Measurements from ENCODE around the gene KRT86. TPM values are rescaled to one million over a fixed set of nuclear protein-coding genes. Genes with fewer than 3 reads are reported as not detected.
"Not testable (repeated sequence)": the region's sequence is repeated elsewhere in the genome, so short reads cannot be mapped to it uniquely, and the experiment has no call there.

The KRT86 gene
- total RNA-seq, 1 donor from 2014 or later, result 0.52 TPM

DNA sequence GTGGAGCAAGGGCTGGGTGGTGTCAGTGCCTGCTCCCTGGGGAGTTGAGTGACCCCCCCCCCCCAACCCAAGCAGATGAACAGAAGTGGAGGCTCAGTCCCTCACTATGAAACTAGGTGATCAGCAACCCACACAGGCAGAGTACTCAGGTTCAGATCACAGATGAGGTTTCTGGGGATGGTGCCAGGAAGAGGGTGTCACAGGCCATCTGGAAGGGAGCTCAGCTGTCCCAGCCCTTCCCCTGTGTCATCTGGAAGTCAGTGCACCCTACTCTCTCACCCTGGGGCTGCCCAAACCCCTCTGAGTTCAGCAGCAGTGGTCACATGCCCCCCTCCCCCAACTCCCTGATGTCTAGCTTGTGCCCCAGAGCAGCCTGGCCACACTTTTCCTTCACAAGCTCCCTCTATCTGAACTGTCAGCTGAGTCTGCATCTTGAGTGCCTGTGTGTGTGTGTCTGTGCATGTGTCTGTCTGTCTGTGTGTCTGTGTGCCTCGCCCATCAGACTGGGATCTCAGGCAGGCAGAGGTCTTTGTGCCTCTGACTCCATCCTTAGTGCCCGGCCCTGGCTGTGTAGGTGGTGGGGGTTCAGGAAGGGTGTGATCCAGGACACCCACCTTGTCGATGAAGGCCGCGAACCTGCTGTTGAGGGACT lies 16.2 kb downstream of the KRT86 start:
- not testable (repeated sequence) for H3K4me3 ChIP-seq (ENCODE audit: low read length in 3 of 3); H3K9ac ChIP-seq (ENCODE audit: low read depth in 1 of 3, low read length in 3 of 3); H3K36me3 ChIP-seq (ENCODE audit: control insufficient read depth in 3 of 3, insufficient read depth in 3 of 3, low read length in 3 of 3); H3K4me1 ChIP-seq (ENCODE audit: control insufficient read depth in 3 of 3, insufficient read depth in 3 of 3, low read length in 3 of 3); H3K9me3 ChIP-seq (ENCODE audit: control insufficient read depth in 3 of 3, low read length in 3 of 3); H3K27ac ChIP-seq (ENCODE audit: low read depth, low read length)
- H3K27me3 ChIP-seq (ENCODE audit: control insufficient read depth in 3 of 3, insufficient read depth in 3 of 3, low read length in 3 of 3), result peaks cover 7 to 15% (median 7%) of the 10 kb centered on the region in 3 donors

DNA sequence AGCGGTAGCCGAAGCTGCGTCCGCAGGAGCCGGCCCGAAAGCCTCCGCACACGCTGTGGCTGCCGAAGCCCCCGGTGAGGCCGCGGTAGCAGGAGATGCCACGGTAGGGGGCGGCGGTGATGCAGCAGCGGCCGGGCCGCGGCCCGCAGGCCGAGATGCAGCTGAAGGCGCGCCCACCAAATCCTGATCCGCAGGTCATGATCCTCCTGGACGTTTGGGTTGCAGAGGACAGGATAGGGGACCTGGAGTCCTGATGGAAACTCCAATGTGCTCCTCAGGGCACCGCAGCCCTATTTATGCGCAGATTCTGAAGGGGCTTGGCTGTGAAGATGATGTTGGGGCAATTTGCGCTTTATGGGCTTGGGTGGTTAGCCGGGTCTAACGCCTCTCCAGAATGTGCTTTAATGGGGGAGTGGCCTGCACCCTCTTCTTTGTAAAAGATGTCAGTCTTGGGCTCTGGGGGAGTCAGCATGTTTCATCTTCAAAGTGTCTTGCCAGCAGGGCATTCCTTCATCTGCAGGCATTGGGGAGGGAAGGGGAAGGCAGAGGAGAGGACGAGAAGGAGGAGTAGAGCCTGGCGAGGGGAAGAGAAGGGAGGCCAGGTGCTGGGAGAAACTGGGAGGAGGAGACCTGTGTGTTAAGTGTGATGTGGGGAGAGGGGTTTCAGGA lies 17.0 kb downstream of the KRT86 start, which contains the start of gene KRT81:
TSS of gene KRT81 (minus strand) at position 268 of the 669 bp plus-strand sequence. CDS start at position 199, 69 bp downstream.
- H3K27me3 ChIP-seq (ENCODE audit: control insufficient read depth in 3 of 3, insufficient read depth in 3 of 3, low read length in 3 of 3), result peaks cover 7 to 15% (median 7%) of the 10 kb centered on the region in 3 donors
- no peaks in the 10 kb centered on the region for H3K4me1 ChIP-seq (ENCODE audit: control insufficient read depth in 3 of 3, insufficient read depth in 3 of 3, low read length in 3 of 3)
- no peak within 1 kb of the TSS for H3K9ac ChIP-seq (ENCODE audit: low read depth in 1 of 3, low read length in 3 of 3)
- H3K9me3 ChIP-seq (ENCODE audit: control insufficient read depth in 3 of 3, low read length in 3 of 3), result no peaks in the 10 kb centered on the region
- no peak within 1 kb of the TSS for H3K4me3 ChIP-seq (ENCODE audit: low read length in 3 of 3)
- H3K27ac ChIP-seq (ENCODE audit: low read depth, low read length), result no peak within 1 kb of the TSS
- H3K36me3 ChIP-seq (ENCODE audit: control insufficient read depth in 3 of 3, insufficient read depth in 3 of 3, low read length in 3 of 3), result no peaks in the 10 kb centered on the region

DNA sequence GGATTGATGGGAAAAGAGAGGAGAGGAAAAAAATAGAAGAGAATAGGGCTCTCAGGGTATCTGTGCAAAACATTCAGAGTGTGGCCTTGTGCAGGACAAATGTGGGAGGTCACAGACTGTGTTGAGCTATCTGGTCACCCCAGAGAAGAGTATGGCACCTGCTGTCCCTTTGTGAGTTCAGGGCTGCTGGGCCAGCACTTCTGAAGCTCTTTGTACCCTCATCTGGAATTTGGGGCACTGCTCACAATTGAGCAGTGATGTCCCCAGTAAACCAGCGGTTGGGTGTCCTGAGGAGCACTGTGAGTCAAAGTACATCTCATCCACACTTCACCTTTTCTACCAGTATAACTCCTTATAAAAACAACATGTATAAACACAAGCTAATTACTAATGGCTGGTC lies 19.5 kb downstream of the KRT86 start:
- no peaks in the 10 kb centered on the region for H3K9me3 ChIP-seq (ENCODE audit: control insufficient read depth in 3 of 3, low read length in 3 of 3)
- peaks cover 7 to 18% (median 10%) of the 10 kb centered on the region in 3 donors for H3K27me3 ChIP-seq (ENCODE audit: control insufficient read depth in 3 of 3, insufficient read depth in 3 of 3, low read length in 3 of 3)
- no peak overlapping the region for H3K9ac ChIP-seq (ENCODE audit: low read depth in 1 of 3, low read length in 3 of 3)
- H3K4me3 ChIP-seq (ENCODE audit: low read length in 3 of 3), result no peak overlapping the region
- H3K27ac ChIP-seq (ENCODE audit: low read depth, low read length), result no peak overlapping the region
- no peaks in the 10 kb centered on the region for H3K36me3 ChIP-seq (ENCODE audit: control insufficient read depth in 3 of 3, insufficient read depth in 3 of 3, low read length in 3 of 3)
- no peaks in the 10 kb centered on the region for H3K4me1 ChIP-seq (ENCODE audit: control insufficient read depth in 3 of 3, insufficient read depth in 3 of 3, low read length in 3 of 3)

DNA sequence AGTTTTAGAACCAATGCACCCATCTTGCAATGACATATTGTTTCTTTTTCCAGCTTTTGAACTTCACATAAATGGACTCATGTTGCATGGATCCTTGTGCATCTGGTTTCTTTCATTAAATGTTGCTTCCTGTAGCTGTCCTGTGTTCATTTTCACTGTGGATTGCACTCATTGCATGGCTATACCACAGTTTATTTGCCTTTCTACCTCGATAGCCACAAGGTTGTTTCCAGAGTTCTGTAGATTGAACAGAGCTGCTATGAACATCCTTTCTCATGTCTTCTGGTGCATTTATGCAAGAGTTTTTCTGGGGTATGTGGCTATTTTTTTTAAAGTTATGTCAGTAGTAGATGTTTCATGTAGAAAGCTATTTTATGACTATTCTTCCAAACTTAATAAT lies 20.4 kb downstream of the KRT86 start:
- Histone ChIP-seq H3K4me1 (ENCODE audit: control insufficient read depth in 3 of 3, insufficient read depth in 3 of 3, low read length in 3 of 3) (no peaks in the 10 kb centered on the region), H3K9me3 (ENCODE audit: control insufficient read depth in 3 of 3, low read length in 3 of 3) (no peaks in the 10 kb centered on the region), H3K4me3 (ENCODE audit: low read length in 3 of 3) (no peak overlapping the region), H3K27ac (ENCODE audit: low read depth, low read length) (no peak overlapping the region), H3K27me3 (ENCODE audit: control insufficient read depth in 3 of 3, insufficient read depth in 3 of 3, low read length in 3 of 3) (peaks cover 7 to 18% (median 10%) of the 10 kb centered on the region in 3 donors), H3K36me3 (ENCODE audit: control insufficient read depth in 3 of 3, insufficient read depth in 3 of 3, low read length in 3 of 3) (no peaks in the 10 kb centered on the region), H3K9ac (ENCODE audit: low read depth in 1 of 3, low read length in 3 of 3) (no peak overlapping the region)

DNA sequence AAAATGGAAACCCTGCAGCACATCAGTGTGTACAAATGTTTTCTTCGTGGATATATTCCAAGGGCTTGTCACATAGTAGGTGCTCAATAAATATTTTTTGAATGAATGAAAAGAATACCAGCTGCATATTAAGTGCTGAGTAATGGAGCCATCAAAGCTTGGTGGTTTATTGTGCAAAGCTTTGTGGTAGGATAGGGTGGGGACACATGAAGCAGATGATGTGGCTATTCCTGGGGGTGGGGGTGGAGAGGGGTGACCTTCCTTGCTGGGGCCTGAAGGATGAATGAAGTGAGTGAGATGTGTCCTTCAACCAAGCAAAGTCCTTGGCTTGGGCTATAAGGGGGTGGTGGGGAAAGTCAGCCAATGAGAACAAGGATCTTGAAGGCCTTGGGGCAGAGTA lies 21.2 kb downstream of the KRT86 start:
- no peak overlapping the region for H3K9ac ChIP-seq (ENCODE audit: low read depth in 1 of 3, low read length in 3 of 3)
- no peaks in the 10 kb centered on the region for H3K36me3 ChIP-seq (ENCODE audit: control insufficient read depth in 3 of 3, insufficient read depth in 3 of 3, low read length in 3 of 3)
- no peaks in the 10 kb centered on the region for H3K9me3 ChIP-seq (ENCODE audit: control insufficient read depth in 3 of 3, low read length in 3 of 3)
- no peaks in the 10 kb centered on the region for H3K4me1 ChIP-seq (ENCODE audit: control insufficient read depth in 3 of 3, insufficient read depth in 3 of 3, low read length in 3 of 3)
- H3K27ac ChIP-seq (ENCODE audit: low read depth, low read length), result no peak overlapping the region
- H3K27me3 ChIP-seq (ENCODE audit: control insufficient read depth in 3 of 3, insufficient read depth in 3 of 3, low read length in 3 of 3), result peaks cover 7 to 20% (median 12%) of the 10 kb centered on the region in 3 donors
- H3K4me3 ChIP-seq (ENCODE audit: low read length in 3 of 3), result no peak overlapping the region

DNA sequence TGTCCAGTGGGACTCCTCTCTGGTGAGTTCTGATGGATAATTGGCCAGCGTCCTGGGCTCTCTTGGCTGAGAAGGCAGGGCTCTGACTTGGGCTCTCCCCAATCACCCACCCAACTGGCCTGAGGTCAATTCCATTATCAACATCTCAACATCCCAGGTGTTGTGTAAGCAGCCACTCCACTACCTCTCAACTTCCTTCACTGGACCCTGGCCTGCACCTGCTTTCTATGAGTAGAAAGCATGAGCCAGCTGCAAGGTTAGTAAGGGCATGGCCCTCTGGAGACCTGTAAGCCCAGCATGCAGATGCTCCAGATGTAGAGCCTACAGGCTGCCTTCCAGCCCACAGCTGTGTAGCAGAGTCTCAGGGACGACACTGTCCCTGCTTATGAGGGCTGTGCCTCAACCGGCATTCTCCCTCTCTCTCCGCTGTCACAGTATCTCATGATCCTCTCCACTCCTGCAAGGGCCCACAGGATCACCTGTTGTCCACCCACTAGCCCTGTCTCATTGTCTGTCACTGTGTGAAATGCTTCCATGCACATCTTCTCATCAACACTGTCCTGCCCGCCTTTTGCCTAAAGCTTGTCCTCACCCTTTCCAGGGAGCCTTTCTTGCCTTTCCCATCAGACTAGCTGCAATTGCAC lies 22.2 kb downstream of the KRT86 start:
- H3K27ac ChIP-seq (ENCODE audit: low read depth, low read length), result no peak overlapping the region
- H3K36me3 ChIP-seq (ENCODE audit: control insufficient read depth in 3 of 3, insufficient read depth in 3 of 3, low read length in 3 of 3), result no peaks in the 10 kb centered on the region
- no peak overlapping the region for H3K4me3 ChIP-seq (ENCODE audit: low read length in 3 of 3)
- no peaks in the 10 kb centered on the region for H3K4me1 ChIP-seq (ENCODE audit: control insufficient read depth in 3 of 3, insufficient read depth in 3 of 3, low read length in 3 of 3)
- H3K9ac ChIP-seq (ENCODE audit: low read depth in 1 of 3, low read length in 3 of 3), result no peak overlapping the region
- H3K27me3 ChIP-seq (ENCODE audit: control insufficient read depth in 3 of 3, insufficient read depth in 3 of 3, low read length in 3 of 3), result peaks cover 2 to 15% (median 8%) of the 10 kb centered on the region in 3 donors
- H3K9me3 ChIP-seq (ENCODE audit: control insufficient read depth in 3 of 3, low read length in 3 of 3), result no peaks in the 10 kb centered on the region

DNA sequence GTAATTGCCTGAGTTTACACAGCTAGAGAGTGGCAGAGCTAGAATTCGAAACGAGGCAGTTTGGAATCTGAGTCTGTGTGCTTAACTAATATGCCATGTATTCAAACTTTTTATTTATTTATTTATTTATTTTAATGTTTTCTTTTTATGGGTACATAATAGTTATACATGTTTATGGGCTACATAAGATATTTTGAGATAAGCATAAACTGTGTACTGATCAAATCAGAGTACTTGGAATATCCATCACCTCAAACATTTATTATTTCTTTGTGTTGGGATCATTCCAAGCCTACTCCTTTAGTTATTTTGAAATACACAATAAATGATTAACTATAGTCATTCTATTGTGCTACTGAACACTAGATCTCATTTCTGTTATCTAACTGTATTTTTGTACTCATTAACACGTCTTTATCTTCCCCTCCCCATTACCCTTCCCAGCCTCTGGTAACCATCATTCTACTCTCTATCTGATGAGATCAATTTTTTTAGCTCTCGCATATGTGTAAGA lies 24.3 kb downstream of the KRT86 start:
- Histone ChIP-seq H3K27ac (ENCODE audit: low read depth, low read length) (no peak overlapping the region), H3K9me3 (ENCODE audit: control insufficient read depth in 3 of 3, low read length in 3 of 3) (no peaks in the 10 kb centered on the region)

DNA sequence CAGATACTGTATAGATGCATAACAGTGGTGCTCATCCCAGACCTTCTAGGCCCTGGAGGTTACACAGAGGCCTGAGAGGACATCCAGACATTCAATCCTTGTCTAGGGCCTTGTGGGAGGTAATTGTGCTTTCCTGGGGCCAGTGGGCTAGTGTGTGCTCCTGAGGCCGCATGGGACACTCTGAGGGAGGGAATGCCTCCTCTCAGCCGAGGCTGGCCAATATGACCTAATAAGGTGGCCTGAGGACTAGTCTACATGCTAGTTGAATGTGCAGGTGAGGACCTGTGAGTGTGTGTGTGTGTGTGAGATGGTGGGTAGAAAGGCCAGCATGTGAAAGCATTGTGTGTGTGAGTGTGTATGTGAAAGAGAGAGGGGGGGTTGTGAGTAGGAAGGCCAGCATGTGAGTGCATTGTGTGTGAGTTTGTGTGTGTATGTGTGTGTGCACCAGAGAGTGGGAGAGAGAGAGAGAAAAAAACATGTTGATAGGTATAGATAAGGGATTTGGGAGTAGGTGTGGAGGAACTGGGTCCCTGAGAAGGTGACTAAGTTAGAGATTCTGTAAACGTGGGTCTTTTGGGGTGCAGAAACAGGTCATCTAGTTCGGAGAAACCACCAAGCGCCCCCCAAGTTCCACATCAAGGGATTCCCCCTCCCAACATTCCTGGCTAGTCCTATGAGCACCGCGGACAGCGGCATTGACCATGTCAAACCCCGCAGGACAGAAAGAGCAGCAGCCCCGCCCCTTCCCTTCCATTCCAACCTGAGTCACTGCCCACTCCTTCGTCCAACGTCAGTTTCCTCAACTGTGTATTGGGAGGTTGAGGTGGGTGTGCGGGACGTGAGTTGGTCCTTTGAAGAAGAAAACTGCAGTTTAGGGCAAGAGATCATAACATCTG lies 26.6 kb downstream of the KRT86 start:
- Histone ChIP-seq H3K4me3 (ENCODE audit: low read length in 3 of 3) (no peak overlapping the region), H3K27ac (ENCODE audit: low read depth, low read length) (no peak overlapping the region), H3K4me1 (ENCODE audit: control insufficient read depth in 3 of 3, insufficient read depth in 3 of 3, low read length in 3 of 3) (no peaks in the 10 kb centered on the region), H3K9me3 (ENCODE audit: control insufficient read depth in 3 of 3, low read length in 3 of 3) (no peaks in the 10 kb centered on the region), H3K36me3 (ENCODE audit: control insufficient read depth in 3 of 3, insufficient read depth in 3 of 3, low read length in 3 of 3) (no peaks in the 10 kb centered on the region), H3K9ac (ENCODE audit: low read depth in 1 of 3, low read length in 3 of 3) (no peak overlapping the region), H3K27me3 (ENCODE audit: control insufficient read depth in 3 of 3, insufficient read depth in 3 of 3, low read length in 3 of 3) (peaks cover 0 to 7% (median 5%) of the 10 kb centered on the region in 3 donors)

More for the DNA sequence above, 24.3 kb downstream of the KRT86 start:
- no peaks in the 10 kb centered on the region for H3K36me3 ChIP-seq (ENCODE audit: control insufficient read depth in 3 of 3, insufficient read depth in 3 of 3, low read length in 3 of 3)
- H3K27me3 ChIP-seq (ENCODE audit: control insufficient read depth in 3 of 3, insufficient read depth in 3 of 3, low read length in 3 of 3), result peaks cover 0 to 9% (median 7%) of the 10 kb centered on the region in 3 donors
- no peak overlapping the region for H3K9ac ChIP-seq (ENCODE audit: low read depth in 1 of 3, low read length in 3 of 3)
- H3K4me1 ChIP-seq (ENCODE audit: control insufficient read depth in 3 of 3, insufficient read depth in 3 of 3, low read length in 3 of 3), result no peaks in the 10 kb centered on the region
- no peak overlapping the region for H3K4me3 ChIP-seq (ENCODE audit: low read length in 3 of 3)

DNA sequence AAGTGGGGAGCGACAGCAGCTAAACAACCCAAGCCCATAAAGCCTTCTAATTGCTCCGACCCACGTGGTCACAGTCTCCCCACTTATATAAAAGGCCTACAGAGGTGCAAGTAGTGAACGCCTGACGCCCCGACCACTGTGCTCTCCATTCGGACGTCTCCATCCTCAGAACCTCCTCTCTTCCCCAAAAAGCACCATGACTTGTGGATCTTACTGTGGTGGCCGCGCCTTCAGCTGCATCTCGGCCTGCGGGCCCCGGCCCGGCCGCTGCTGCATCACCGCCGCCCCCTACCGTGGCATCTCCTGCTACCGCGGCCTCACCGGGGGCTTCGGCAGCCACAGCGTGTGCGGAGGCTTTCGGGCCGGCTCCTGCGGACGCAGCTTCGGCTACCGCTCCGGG lies 27.3 kb downstream of the KRT86 start:
- H3K27ac ChIP-seq (ENCODE audit: low read depth, low read length); H3K9me3 ChIP-seq (ENCODE audit: control insufficient read depth in 3 of 3, low read length in 3 of 3); H3K36me3 ChIP-seq (ENCODE audit: control insufficient read depth in 3 of 3, insufficient read depth in 3 of 3, low read length in 3 of 3); H3K9ac ChIP-seq (ENCODE audit: low read depth in 1 of 3, low read length in 3 of 3); H3K4me1 ChIP-seq (ENCODE audit: control insufficient read depth in 3 of 3, insufficient read depth in 3 of 3, low read length in 3 of 3); H3K27me3 ChIP-seq (ENCODE audit: control insufficient read depth in 3 of 3, insufficient read depth in 3 of 3, low read length in 3 of 3); H3K4me3 ChIP-seq (ENCODE audit: low read length in 3 of 3): not testable (repeated sequence)
